ENCODE results near the gene FKBP6. TPM values are rescaled to one million over a fixed set of nuclear protein-coding genes. Genes with fewer than 3 reads are reported as not detected.
A peak's percentile ranks its signal among the peaks of the same experiment; 100 is the strongest.
"Not testable (repeated sequence)": the region's sequence is repeated elsewhere in the genome, so short reads cannot be mapped to it uniquely, and the experiment has no call there.

FKBP6 gene
- total RNA-seq, 4 donors from 2014 or later, result not detected

GRCh38 chr7:73307436-73307835 is 20.5 kb upstream of the FKBP6 start:
- Histone ChIP-seq H3K9me3 (no peaks in the 10 kb centered on the region), H3K27ac (no peak overlapping the region), H3K27me3 (no peaks in the 10 kb centered on the region), H3K4me1 (peaks cover 5 to 23% (median 14%) of the 10 kb centered on the region in 3 donors), H3K36me3 (peaks cover 6 to 46% (median 14%) of the 10 kb centered on the region in 3 donors), H3K4me3 (peak overlapping the region in 2 of 4 donors; percentile 83 to 91)
- whole genome bisulfite sequencing, 2 donors, result 93 to 96% methylated on average over 4 to 7 of the region's 13 CpGs
- DNase-seq, result no peak
- intact Hi-C loops (cut with DNase I), result no loop called here
- no peak for TF ChIP-seq POLR2A (IDR thresholded peaks at IDR 0.05)
- no peak for TF ChIP-seq CTCF (IDR thresholded peaks at IDR 0.05)

GRCh38 chr7:73308074-73308664 is 19.8 kb upstream of the FKBP6 start:
- peak overlapping the region; percentile 83 to 91 (median 86) for H3K4me3 ChIP-seq
- no peak for TF ChIP-seq CTCF (IDR thresholded peaks at IDR 0.05)
- TF ChIP-seq POLR2A (IDR thresholded peaks at IDR 0.05), result no peak
- no peaks in the 10 kb centered on the region for H3K9me3 ChIP-seq
- H3K27me3 ChIP-seq, result no peaks in the 10 kb centered on the region
- H3K27ac ChIP-seq, result peak overlapping the region; percentile 73 to 79 (median 76)
- WGBS, 2 donors, result 31 to 37% methylated on average over 6 to 14 of the region's 43 CpGs
- intact Hi-C loops (cut with DNase I), result no loop called here
- no peak for DNase-seq
- peaks cover 6 to 39% (median 14%) of the 10 kb centered on the region in 3 donors for H3K36me3 ChIP-seq
- peaks cover 5 to 23% (median 14%) of the 10 kb centered on the region in 3 donors for H3K4me1 ChIP-seq

- 22 to 28% methylated on average over 19 to 20 of the region's 40 CpGs for WGBS, 2 donors
Observed at GRCh38 chr7:73308665-73309214, 19.2 kb upstream of the FKBP6 start, which contains the start of gene NSUN5. Gene NSUN5, minus strand, starts transcription at chr7:73308826. Its CDS starts 36 bp downstream, at chr7:73308790.

GRCh38 chr7:73311421-73311820 is 16.5 kb upstream of the FKBP6 start:
- H3K9me3 ChIP-seq; DNase-seq; H3K27ac ChIP-seq; intact Hi-C loops (cut with DNase I); H3K27me3 ChIP-seq; H3K4me3 ChIP-seq; H3K36me3 ChIP-seq: not testable (repeated sequence)
- H3K4me1 ChIP-seq, result peaks cover 5 to 23% (median 14%) of the 10 kb centered on the region in 3 donors
- 66% methylated on average over 5 of the region's 7 CpGs; no CpG with 5 or more reads in 1 of the 2 donors for WGBS, 2 donors

More at GRCh38 chr7:73308665-73309214, 19.2 kb upstream of the FKBP6 start, which contains the start of gene NSUN5:
- H3K36me3 ChIP-seq, result peaks cover 6 to 34% (median 11%) of the 10 kb centered on the region in 3 donors
- peak within 1 kb of the TSS; percentile 73 to 79 (median 76) for H3K27ac ChIP-seq
- peak within 1 kb of the TSS; percentile 83 to 91 (median 86) for H3K4me3 ChIP-seq
- peak; percentile 33 for DNase-seq
- peaks cover 5 to 23% (median 14%) of the 10 kb centered on the region in 3 donors for H3K4me1 ChIP-seq
- peak in 2 of 4 donors; percentile 43 to 48 for TF ChIP-seq POLR2A (IDR thresholded peaks at IDR 0.05)
- no peak for TF ChIP-seq CTCF (IDR thresholded peaks at IDR 0.05)
- H3K27me3 ChIP-seq, result no peaks in the 10 kb centered on the region
- no peaks in the 10 kb centered on the region for H3K9me3 ChIP-seq
- intact Hi-C loops (cut with DNase I), result no loop called here

- Histone ChIP-seq H3K4me3 (no peak overlapping the region), H3K27ac (no peak overlapping the region), H3K9me3 (no peaks in the 10 kb centered on the region), H3K4me1 (peaks cover under 1 to 13% (median 8%) of the 10 kb centered on the region in 3 donors), H3K27me3 (no peaks in the 10 kb centered on the region), H3K36me3 (no peaks in the 10 kb centered on the region)
- TF ChIP-seq POLR2A (IDR thresholded peaks at IDR 0.05), result no peak
- no peak for TF ChIP-seq CTCF (IDR thresholded peaks at IDR 0.05)
- intact Hi-C loops (cut with DNase I), result no loop called here
- no peak for DNase-seq
- WGBS, 2 donors, result 96 to 100% methylated on average over 8 to 16 of the region's 48 CpGs
Observed at GRCh38 chr7:73312831-73313520, 15.0 kb upstream of the FKBP6 start.
